K562 (cell line): ENCODE results near the gene SCT. TPM values are rescaled to one million over a fixed set of nuclear protein-coding genes. Genes with fewer than 3 reads are reported as not detected.

Source experiments
- CC2D1A ChIP-seq: fragments of 450-650 bp; IDR thresholded peaks from 2 replicates; pipeline ENCODE4 v1.6.1; 2017; ENCODE audit warnings: mild to moderate bottlenecking
- CXXC5 ChIP-seq: fragments of 250-450 bp; sonication (Bioruptor Pico); IDR thresholded peaks from 2 replicates; pipeline ENCODE4 v1.8.0; 2022; ENCODE audit warnings: inconsistent platforms, mild to moderate bottlenecking, moderate library complexity
- ESRRB ChIP-seq: fragments of 250-450 bp; sonication (Bioruptor Pico); IDR thresholded peaks from 2 replicates; pipeline ENCODE4 v1.5.0; 2020; ENCODE audit warnings: mild to moderate bottlenecking, moderate library complexity, borderline replicate concordance
- KDM1A ChIP-seq, 2 experiments: fragments of 450-650 bp; IDR thresholded peaks; 2 replicates each; pipeline ENCODE4 v1.6.1; 2016; ENCODE audit warnings: mild to moderate bottlenecking in 2 of 2
- KDM5B ChIP-seq: fragments of 200-600 bp; sonication (generic); IDR thresholded peaks from 2 replicates; pipeline ENCODE4 v1.6.1; 2012; ENCODE audit warnings: low read depth, mild to moderate bottlenecking, moderate library complexity, low read length, control low read depth, inconsistent platforms; ENCODE audit not compliant: insufficient replicate concordance
- U2AF2 ChIP-seq: fragments of 200-400 bp; formaldehyde crosslinking; optimal IDR thresholded peaks from 2 replicates; pipeline ENCODE3; 2017; ENCODE audit warnings: low read depth, mild to moderate bottlenecking, low read length
- XRCC3 ChIP-seq: fragments of 450-650 bp; IDR thresholded peaks from 2 replicates; pipeline ENCODE4 v1.6.1; 2017; ENCODE audit warnings: mild to moderate bottlenecking, moderate library complexity
- ZNF23 ChIP-seq: fragments of 250-450 bp; sonication (Bioruptor Pico); IDR thresholded peaks from 2 replicates; pipeline ENCODE4 v1.4.0; 2020; ENCODE audit warnings: mild to moderate bottlenecking
- ZNF445 ChIP-seq: fragments of 250-450 bp; sonication (Bioruptor Pico); IDR thresholded peaks from 2 replicates; pipeline ENCODE4 v1.4.0; 2020; ENCODE audit warnings: low read depth, mild to moderate bottlenecking, moderate library complexity
- ZNF696 ChIP-seq: fragments of 250-450 bp; sonication (Bioruptor Pico); conservative IDR thresholded peaks from 2 replicates; pipeline ENCODE4 v1.4.0; 2020; ENCODE audit warnings: mild to moderate bottlenecking, moderate library complexity
- polyA plus RNA-seq, 8 experiments: library from polyadenylated mRNA; depleted of rRNA in 4 of 8; stranded (reverse) in 5 of 8; unstranded in 3 of 8; fragments of >200 nt; fragmentation: Nextera tagmentation in 2 of 8; fragmentation: Illumina TruSeq in 1 of 8; extraction: Ambion mirVana in 2 of 8; extraction: Trizol in 1 of 8; gene quantifications; 2 replicates each; pipeline versions ENCODE4 v1.2.1 to v1.2.3, GENCODE V29; 2011 to 2014; ENCODE audit warnings: inconsistent platforms in 1 of 8, missing spikeins in 1 of 8
- total RNA-seq, 7 experiments: library from RNA; depleted of rRNA in 6 of 7; stranded (reverse); fragments of >200 nt in 6 of 7; fragmentation: Illumina TruSeq in 2 of 7; extraction: Trizol in 2 of 7; gene quantifications; 2 replicates each; pipeline versions ENCODE4 v1.2.1 to v1.2.3, GENCODE V29; 2011 to 2021; ENCODE audit warnings: low replicate concordance in 1 of 7
- TF ChIP-seq, protein P1 (sequence below): sonication (generic); formaldehyde crosslinking; IDR thresholded peaks from 2 replicates; pipeline ENCODE4 v1.8.0; 2022; ENCODE audit warnings: missing genetic modification reagents, mild to moderate bottlenecking, moderate library complexity, borderline replicate concordance
- TF ChIP-seq, protein P2 (sequence below): fragments of 450-650 bp; IDR thresholded peaks from 2 replicates; pipeline ENCODE4 v1.6.1; 2016
- TF ChIP-seq, protein P3 (sequence below): sonication (generic); formaldehyde crosslinking; IDR thresholded peaks from 2 replicates; pipeline ENCODE4 v1.8.1; 2023; ENCODE audit warnings: mild to moderate bottlenecking, missing genetic modification reagents, moderate library complexity
- TF ChIP-seq, protein P4 (sequence below): fragments of 250-450 bp; sonication (Bioruptor Pico); IDR thresholded peaks from 2 replicates; pipeline ENCODE4 v1.5.1; 2021; ENCODE audit warnings: mild to moderate bottlenecking
- TF ChIP-seq, protein P5 (sequence below): fragments of 200-400 bp; formaldehyde crosslinking; IDR thresholded peaks from 2 replicates; pipeline ENCODE4 v1.6.1; 2017; ENCODE audit warnings: mild to moderate bottlenecking, low read depth, low read length, moderate library complexity
- TF ChIP-seq, protein P6 (sequence below): fragments of 450-650 bp; IDR thresholded peaks from 2 replicates; pipeline ENCODE4 v1.7.0; 2016; ENCODE audit warnings: borderline replicate concordance

The SCT gene
- total and polyA plus RNA-seq, 9 of the 15 experiments (the other 6 are each of a cell fraction or from before 2014, with no cell fraction given), result not detected

DNA sequence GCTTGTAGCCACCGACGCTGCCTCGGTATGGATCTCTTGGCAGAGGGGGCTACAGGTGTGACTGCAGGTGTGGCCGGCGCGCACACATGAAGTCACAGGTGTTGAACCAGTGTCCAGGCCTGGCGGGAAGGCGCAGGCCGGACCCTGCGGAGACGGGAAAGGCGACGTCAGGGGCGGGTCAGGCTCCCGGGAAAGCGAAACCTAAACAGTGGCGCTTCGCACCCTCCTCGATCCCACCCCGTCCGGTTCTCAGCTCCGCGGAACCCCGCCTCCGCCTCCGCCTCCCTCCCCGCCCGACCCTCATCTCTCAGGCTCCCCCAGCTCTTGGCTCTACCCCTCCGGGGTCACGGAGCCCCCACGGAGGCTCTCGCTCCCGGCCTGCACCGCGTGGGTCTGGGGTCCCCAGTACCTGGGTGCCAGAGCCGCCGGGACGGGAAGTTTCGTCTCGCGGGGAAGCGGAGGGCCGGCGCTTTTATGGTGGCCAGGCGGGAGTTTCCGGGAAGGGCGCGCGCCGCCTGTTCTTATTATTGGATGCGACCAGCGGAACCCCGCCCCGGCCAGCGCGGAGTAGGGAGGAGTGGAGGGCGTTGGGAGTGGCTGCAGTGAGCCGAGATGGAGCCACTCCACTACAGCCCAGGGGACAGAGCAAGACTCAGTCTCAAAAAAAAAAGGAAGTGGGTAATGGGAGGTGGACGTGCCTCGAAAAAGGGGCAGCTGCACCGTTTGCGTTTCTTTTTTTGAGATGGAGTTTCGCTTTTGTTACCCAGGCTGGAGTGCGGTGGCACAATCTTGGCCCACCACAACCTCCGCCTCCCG is 11.3 kb downstream of the SCT start, which contains the start of gene IRF7 (continued):
- no peak for TF ChIP-seq KDM5B
- TF ChIP-seq XRCC3, result no peak
- TF ChIP-seq, protein P1, sequence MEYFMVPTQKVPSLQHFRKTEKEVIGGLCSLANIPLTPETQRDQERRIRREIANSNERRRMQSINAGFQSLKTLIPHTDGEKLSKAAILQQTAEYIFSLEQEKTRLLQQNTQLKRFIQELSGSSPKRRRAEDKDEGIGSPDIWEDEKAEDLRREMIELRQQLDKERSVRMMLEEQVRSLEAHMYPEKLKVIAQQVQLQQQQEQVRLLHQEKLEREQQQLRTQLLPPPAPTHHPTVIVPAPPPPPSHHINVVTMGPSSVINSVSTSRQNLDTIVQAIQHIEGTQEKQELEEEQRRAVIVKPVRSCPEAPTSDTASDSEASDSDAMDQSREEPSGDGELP, result peak; percentile 54; the same call in 1 of the 2 replicates
- TF ChIP-seq, protein P2, sequence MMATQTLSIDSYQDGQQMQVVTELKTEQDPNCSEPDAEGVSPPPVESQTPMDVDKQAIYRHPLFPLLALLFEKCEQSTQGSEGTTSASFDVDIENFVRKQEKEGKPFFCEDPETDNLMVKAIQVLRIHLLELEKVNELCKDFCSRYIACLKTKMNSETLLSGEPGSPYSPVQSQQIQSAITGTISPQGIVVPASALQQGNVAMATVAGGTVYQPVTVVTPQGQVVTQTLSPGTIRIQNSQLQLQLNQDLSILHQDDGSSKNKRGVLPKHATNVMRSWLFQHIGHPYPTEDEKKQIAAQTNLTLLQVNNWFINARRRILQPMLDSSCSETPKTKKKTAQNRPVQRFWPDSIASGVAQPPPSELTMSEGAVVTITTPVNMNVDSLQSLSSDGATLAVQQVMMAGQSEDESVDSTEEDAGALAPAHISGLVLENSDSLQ, result no peak
- no peak for TF ChIP-seq CC2D1A
- TF ChIP-seq ZNF23 (CRISPR knock-in tag), result no peak
- TF ChIP-seq CXXC5, result peak; percentile 74
- no peak for TF ChIP-seq ZNF696 (CRISPR knock-in tag)
- TF ChIP-seq, protein P3, sequence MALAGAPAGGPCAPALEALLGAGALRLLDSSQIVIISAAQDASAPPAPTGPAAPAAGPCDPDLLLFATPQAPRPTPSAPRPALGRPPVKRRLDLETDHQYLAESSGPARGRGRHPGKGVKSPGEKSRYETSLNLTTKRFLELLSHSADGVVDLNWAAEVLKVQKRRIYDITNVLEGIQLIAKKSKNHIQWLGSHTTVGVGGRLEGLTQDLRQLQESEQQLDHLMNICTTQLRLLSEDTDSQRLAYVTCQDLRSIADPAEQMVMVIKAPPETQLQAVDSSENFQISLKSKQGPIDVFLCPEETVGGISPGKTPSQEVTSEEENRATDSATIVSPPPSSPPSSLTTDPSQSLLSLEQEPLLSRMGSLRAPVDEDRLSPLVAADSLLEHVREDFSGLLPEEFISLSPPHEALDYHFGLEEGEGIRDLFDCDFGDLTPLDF (CRISPR knock-in tag), result no peak
- no peak for TF ChIP-seq ESRRB (CRISPR knock-in tag)
- no peak for TF ChIP-seq ZNF445 (CRISPR knock-in tag)
- TF ChIP-seq, protein P4, sequence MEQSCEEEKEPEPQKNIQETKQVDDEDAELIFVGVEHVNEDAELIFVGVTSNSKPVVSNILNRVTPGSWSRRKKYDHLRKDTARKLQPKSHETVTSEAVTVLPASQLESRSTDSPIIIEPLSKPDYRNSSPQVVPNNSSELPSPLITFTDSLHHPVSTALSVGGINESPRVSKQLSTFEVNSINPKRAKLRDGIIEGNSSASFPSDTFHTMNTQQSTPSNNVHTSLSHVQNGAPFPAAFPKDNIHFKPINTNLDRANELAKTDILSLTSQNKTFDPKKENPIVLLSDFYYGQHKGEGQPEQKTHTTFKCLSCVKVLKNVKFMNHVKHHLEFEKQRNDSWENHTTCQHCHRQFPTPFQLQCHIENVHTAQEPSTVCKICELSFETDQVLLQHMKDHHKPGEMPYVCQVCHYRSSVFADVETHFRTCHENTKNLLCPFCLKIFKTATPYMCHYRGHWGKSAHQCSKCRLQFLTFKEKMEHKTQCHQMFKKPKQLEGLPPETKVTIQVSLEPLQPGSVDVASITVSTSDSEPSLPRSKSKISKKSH, result no peak
- TF ChIP-seq, protein P5, sequence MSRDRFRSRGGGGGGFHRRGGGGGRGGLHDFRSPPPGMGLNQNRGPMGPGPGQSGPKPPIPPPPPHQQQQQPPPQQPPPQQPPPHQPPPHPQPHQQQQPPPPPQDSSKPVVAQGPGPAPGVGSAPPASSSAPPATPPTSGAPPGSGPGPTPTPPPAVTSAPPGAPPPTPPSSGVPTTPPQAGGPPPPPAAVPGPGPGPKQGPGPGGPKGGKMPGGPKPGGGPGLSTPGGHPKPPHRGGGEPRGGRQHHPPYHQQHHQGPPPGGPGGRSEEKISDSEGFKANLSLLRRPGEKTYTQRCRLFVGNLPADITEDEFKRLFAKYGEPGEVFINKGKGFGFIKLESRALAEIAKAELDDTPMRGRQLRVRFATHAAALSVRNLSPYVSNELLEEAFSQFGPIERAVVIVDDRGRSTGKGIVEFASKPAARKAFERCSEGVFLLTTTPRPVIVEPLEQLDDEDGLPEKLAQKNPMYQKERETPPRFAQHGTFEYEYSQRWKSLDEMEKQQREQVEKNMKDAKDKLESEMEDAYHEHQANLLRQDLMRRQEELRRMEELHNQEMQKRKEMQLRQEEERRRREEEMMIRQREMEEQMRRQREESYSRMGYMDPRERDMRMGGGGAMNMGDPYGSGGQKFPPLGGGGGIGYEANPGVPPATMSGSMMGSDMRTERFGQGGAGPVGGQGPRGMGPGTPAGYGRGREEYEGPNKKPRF, result no peak
- TF ChIP-seq, protein P6, sequence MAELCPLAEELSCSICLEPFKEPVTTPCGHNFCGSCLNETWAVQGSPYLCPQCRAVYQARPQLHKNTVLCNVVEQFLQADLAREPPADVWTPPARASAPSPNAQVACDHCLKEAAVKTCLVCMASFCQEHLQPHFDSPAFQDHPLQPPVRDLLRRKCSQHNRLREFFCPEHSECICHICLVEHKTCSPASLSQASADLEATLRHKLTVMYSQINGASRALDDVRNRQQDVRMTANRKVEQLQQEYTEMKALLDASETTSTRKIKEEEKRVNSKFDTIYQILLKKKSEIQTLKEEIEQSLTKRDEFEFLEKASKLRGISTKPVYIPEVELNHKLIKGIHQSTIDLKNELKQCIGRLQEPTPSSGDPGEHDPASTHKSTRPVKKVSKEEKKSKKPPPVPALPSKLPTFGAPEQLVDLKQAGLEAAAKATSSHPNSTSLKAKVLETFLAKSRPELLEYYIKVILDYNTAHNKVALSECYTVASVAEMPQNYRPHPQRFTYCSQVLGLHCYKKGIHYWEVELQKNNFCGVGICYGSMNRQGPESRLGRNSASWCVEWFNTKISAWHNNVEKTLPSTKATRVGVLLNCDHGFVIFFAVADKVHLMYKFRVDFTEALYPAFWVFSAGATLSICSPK, result no peak
- no peak for TF ChIP-seq U2AF2
- TF ChIP-seq KDM1A (IDR thresholded peaks at IDR 0.05), result no peak
